GM12878 (cell line): ENCODE results near the gene ELP4.

Experiments
- POLR2AphosphoS5 ChIP-seq: IDR thresholded peaks from 2 replicates; pipeline ENCODE4 v1.6.1; 2011; ENCODE audit warnings: mild to moderate bottlenecking, low read length, inconsistent platforms
- TAF1 ChIP-seq: IDR thresholded peaks from 2 replicates; pipeline ENCODE4 v1.6.1; 2011; ENCODE audit warnings: mild to moderate bottlenecking, low read depth, low read length, borderline replicate concordance
- ZNF24 ChIP-seq: fragments of 450-650 bp; IDR thresholded peaks from 2 replicates; pipeline ENCODE4 v1.6.1; 2017; ENCODE audit warnings: antibody characterized with exemption, mild to moderate bottlenecking
- TF ChIP-seq, protein P1 (sequence below), 3 experiments: IDR thresholded peaks in 2 of 3; conservative IDR thresholded peaks in 1 of 3; 2 replicates each; pipeline ENCODE4 v1.5.1; 2011; ENCODE audit warnings: low read depth in 3 of 3, low read length in 3 of 3, mild to moderate bottlenecking in 3 of 3, control low read depth in 2 of 3, moderate library complexity in 2 of 3, inconsistent platforms in 1 of 3, mixed read lengths in 1 of 3; ENCODE audit not compliant: control insufficient read depth in 2 of 3, insufficient read depth in 1 of 3; ENCODE audit errors: extremely low read depth in 1 of 3
- TF ChIP-seq, protein P2 (sequence below): fragments of 450-650 bp; IDR thresholded peaks from 2 replicates; pipeline ENCODE4 v1.6.1; 2017; ENCODE audit warnings: borderline replicate concordance
- TF ChIP-seq, protein P3 (sequence below): fragments of 450-650 bp; IDR thresholded peaks from 2 replicates; pipeline ENCODE4 v1.6.1; 2017; ENCODE audit warnings: mild to moderate bottlenecking, moderate library complexity

DNA sequence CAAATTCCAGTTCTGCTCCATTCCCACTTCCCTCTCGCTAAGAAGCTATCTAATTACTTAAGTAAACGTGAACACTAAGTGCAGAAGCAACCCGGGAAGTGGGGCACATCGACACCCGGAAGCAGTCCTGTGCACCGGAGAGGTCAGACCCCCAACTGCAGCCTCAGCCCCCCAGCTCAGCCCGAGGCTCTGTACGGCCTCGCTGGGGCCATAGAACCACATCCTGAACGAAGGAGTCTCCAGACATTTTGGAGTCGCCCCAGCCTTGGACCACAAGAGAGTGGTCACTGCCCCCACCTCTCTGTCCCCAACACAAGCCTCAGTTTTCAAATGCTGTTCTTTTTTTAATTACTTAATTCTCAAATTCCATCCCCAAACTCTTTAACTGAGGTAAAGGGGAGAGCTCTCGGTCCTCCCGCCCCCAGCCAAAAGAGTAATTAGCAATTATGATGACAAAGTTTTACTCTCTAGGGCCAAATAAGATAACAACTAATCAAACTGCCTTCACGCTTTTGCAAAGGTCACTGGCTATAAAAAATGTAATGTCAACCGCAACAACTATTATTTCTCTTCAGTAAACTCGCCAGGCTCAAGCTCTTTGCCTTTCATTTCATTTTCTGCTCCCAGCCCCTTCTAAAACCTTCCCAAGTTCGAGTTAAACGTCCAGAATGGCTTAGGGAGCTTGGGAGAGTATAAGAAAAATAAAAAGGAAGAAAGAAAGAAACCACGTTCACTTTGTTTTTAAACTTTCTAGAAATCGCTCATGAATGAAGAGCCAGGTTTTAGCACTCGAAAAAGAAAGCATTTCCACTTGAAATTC lies 299.4 kb downstream of the ELP4 start:
- TF ChIP-seq, protein P1, sequence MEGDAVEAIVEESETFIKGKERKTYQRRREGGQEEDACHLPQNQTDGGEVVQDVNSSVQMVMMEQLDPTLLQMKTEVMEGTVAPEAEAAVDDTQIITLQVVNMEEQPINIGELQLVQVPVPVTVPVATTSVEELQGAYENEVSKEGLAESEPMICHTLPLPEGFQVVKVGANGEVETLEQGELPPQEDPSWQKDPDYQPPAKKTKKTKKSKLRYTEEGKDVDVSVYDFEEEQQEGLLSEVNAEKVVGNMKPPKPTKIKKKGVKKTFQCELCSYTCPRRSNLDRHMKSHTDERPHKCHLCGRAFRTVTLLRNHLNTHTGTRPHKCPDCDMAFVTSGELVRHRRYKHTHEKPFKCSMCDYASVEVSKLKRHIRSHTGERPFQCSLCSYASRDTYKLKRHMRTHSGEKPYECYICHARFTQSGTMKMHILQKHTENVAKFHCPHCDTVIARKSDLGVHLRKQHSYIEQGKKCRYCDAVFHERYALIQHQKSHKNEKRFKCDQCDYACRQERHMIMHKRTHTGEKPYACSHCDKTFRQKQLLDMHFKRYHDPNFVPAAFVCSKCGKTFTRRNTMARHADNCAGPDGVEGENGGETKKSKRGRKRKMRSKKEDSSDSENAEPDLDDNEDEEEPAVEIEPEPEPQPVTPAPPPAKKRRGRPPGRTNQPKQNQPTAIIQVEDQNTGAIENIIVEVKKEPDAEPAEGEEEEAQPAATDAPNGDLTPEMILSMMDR (IDR thresholded peaks at IDR 0.05 in 2 of 3, conservative IDR thresholded peaks at IDR 0.05 in 1 of 3; ENCODE audit: control insufficient read depth in 2 of 3, extremely low read depth in 1 of 3, insufficient read depth in 1 of 3, low read depth in 3 of 3, low read length in 3 of 3) = no peak
- TF ChIP-seq TAF1 = no peak
- no peak for TF ChIP-seq ZNF24
- no peak for TF ChIP-seq POLR2AphosphoS5
- TF ChIP-seq, protein P2, sequence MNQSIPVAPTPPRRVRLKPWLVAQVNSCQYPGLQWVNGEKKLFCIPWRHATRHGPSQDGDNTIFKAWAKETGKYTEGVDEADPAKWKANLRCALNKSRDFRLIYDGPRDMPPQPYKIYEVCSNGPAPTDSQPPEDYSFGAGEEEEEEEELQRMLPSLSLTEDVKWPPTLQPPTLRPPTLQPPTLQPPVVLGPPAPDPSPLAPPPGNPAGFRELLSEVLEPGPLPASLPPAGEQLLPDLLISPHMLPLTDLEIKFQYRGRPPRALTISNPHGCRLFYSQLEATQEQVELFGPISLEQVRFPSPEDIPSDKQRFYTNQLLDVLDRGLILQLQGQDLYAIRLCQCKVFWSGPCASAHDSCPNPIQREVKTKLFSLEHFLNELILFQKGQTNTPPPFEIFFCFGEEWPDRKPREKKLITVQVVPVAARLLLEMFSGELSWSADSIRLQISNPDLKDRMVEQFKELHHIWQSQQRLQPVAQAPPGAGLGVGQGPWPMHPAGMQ = no peak
- TF ChIP-seq, protein P3, sequence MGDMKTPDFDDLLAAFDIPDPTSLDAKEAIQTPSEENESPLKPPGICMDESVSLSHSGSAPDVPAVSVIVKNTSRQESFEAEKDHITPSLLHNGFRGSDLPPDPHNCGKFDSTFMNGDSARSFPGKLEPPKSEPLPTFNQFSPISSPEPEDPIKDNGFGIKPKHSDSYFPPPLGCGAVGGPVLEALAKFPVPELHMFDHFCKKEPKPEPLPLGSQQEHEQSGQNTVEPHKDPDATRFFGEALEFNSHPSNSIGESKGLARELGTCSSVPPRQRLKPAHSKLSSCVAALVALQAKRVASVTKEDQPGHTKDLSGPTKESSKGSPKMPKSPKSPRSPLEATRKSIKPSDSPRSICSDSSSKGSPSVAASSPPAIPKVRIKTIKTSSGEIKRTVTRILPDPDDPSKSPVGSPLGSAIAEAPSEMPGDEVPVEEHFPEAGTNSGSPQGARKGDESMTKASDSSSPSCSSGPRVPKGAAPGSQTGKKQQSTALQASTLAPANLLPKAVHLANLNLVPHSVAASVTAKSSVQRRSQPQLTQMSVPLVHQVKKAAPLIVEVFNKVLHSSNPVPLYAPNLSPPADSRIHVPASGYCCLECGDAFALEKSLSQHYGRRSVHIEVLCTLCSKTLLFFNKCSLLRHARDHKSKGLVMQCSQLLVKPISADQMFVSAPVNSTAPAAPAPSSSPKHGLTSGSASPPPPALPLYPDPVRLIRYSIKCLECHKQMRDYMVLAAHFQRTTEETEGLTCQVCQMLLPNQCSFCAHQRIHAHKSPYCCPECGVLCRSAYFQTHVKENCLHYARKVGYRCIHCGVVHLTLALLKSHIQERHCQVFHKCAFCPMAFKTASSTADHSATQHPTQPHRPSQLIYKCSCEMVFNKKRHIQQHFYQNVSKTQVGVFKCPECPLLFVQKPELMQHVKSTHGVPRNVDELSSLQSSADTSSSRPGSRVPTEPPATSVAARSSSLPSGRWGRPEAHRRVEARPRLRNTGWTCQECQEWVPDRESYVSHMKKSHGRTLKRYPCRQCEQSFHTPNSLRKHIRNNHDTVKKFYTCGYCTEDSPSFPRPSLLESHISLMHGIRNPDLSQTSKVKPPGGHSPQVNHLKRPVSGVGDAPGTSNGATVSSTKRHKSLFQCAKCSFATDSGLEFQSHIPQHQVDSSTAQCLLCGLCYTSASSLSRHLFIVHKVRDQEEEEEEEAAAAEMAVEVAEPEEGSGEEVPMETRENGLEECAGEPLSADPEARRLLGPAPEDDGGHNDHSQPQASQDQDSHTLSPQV = no peak
